H1 (cell line): ENCODE data around the gene BABAM2. TPM values are rescaled to one million over a fixed set of nuclear protein-coding genes. Genes with fewer than 3 reads are reported as not detected.

Experiments used
- CTCF ChIA-PET: fragments of 300-600 bp; sonication (Branson Sonifier 250); formaldehyde crosslinking; loops from one replicate; lab custom pipeline; 2021; ENCODE audit not compliant: partially characterized antibody; lab: Charles Lee
- POLR2A ChIA-PET: fragments of 300-600 bp; sonication (Branson Sonifier 250); formaldehyde crosslinking; loops from one replicate; lab custom pipeline; 2021; ENCODE audit warnings: inconsistent platforms; ENCODE audit not compliant: partially characterized antibody; lab: Charles Lee
- DNase-seq, 2 experiments: peaks; one replicate each; pipeline versions ENCODE4 v3.0.0 to v3.0.0-alpha.2; 2010 to 2022; ENCODE audit warnings: low spot score in 2 of 2, low read depth in 1 of 2, mixed read lengths in 1 of 2
- FAIRE-seq: peaks from 2 replicates; lab custom pipeline; 2011; peaks lifted over from hg19 to GRCh38; lab: Jason Lieb, UNC
- H2AFZ ChIP-seq: 2 replicates; pipeline ENCODE4 v1.8.1; 2012; ENCODE audit warnings: low read length, inconsistent platforms
- H2AK5ac ChIP-seq: 2 replicates; pipeline ENCODE4 v1.6.1; 2013; ENCODE audit warnings: low read depth, low read length
- H2BK120ac ChIP-seq: replicated peaks from 2 replicates; pipeline ENCODE3; 2013; ENCODE audit warnings: low read depth, low read length, inconsistent platforms
- H2BK12ac ChIP-seq: 2 replicates; pipeline ENCODE4 v1.6.1; 2013; ENCODE audit warnings: low read depth, low read length
- H2BK15ac ChIP-seq: 2 replicates; pipeline ENCODE4 v1.6.1; 2013; ENCODE audit warnings: low read length
- H2BK20ac ChIP-seq: 2 replicates; pipeline ENCODE4 v1.6.1; 2013; ENCODE audit warnings: low read length
- H2BK5ac ChIP-seq: 2 replicates; pipeline ENCODE4 v1.6.1; 2013; ENCODE audit warnings: low read depth, low read length
- H3K14ac ChIP-seq: 2 replicates; pipeline ENCODE4 v1.6.1; 2013; ENCODE audit warnings: inconsistent platforms; ENCODE audit not compliant: insufficient read length
- H3K18ac ChIP-seq: 2 replicates; pipeline ENCODE4 v1.6.1; 2013; ENCODE audit warnings: low read length; ENCODE audit errors: extremely low read depth
- H3K23ac ChIP-seq: 2 replicates; pipeline ENCODE4 v1.6.1; 2013; ENCODE audit warnings: inconsistent platforms; ENCODE audit not compliant: insufficient read length
- H3K23me2 ChIP-seq: 2 replicates; pipeline ENCODE4 v1.6.1; 2013; ENCODE audit warnings: low read depth, low read length
- H3K27ac ChIP-seq: 2 replicates; pipeline ENCODE4 v1.6.1; 2011; ENCODE audit warnings: low read depth, low read length, inconsistent platforms
- H3K27me3 ChIP-seq, 4 experiments: replicated peaks in 1 of 4; 1 replicate in 1 of 4; 2 replicates in 3 of 4; pipeline versions ENCODE4 v1.6.1 to v1.8.1; 2011 to 2013; ENCODE audit warnings: low read length in 3 of 4, mild to moderate bottlenecking in 3 of 4, inconsistent platforms in 2 of 4, mixed read lengths in 2 of 4, moderate library complexity in 1 of 4; ENCODE audit not compliant: control insufficient read depth in 3 of 4, insufficient read depth in 3 of 4; ENCODE audit errors: extremely low read depth in 1 of 4
- H3K36me3 ChIP-seq, 4 experiments: 2 replicates each; pipeline versions ENCODE4 v1.6.1 to v1.8.1; 2011 to 2013; ENCODE audit warnings: mild to moderate bottlenecking in 4 of 4, low read length in 3 of 4, moderate library complexity in 2 of 4, control low read depth in 1 of 4, inconsistent platforms in 1 of 4; ENCODE audit not compliant: insufficient read depth in 4 of 4, control insufficient read depth in 2 of 4
- H3K4ac ChIP-seq: replicated peaks from 2 replicates; pipeline ENCODE3; 2013; ENCODE audit warnings: low read length, low read depth, mixed read lengths, inconsistent platforms; ENCODE audit not compliant: insufficient read length
- H3K4me1 ChIP-seq, 4 experiments: replicated peaks in 1 of 4; 1 replicate in 1 of 4; 2 replicates in 3 of 4; pipeline versions ENCODE4 v1.6.1 to v1.8.1; 2011 to 2013; ENCODE audit warnings: low read length in 3 of 4, inconsistent platforms in 2 of 4, mixed read lengths in 1 of 4; ENCODE audit not compliant: insufficient read depth in 4 of 4, control insufficient read depth in 3 of 4
- H3K4me2 ChIP-seq, 2 experiments: 2 replicates each; pipeline versions ENCODE4 v1.6.1 to v1.8.1; 2011 to 2013; ENCODE audit warnings: low read depth in 2 of 2, low read length in 2 of 2, control low read depth in 1 of 2, inconsistent platforms in 1 of 2, mild to moderate bottlenecking in 1 of 2; ENCODE audit not compliant: insufficient read depth in 1 of 2
- H3K4me3 ChIP-seq, 4 experiments: fragments of 200-600, 300-600 bp in 1 of 4; sonication (generic), shearing (Covaris generic), sonication (Bioruptor Twin) in 1 of 4; 2 replicates each; pipeline versions ENCODE4 v1.5.1 to v1.8.1; 2011 to 2016; ENCODE audit warnings: low read length in 4 of 4, low read depth in 3 of 4, control low read depth in 2 of 4, inconsistent platforms in 2 of 4, mild to moderate bottlenecking in 2 of 4, mixed read lengths in 1 of 4, moderate library complexity in 1 of 4; ENCODE audit not compliant: insufficient read depth in 2 of 4; ENCODE audit errors: extremely low read depth in 1 of 4
- H3K56ac ChIP-seq: replicated peaks from 2 replicates; pipeline ENCODE3; 2013; ENCODE audit warnings: low read depth, mild to moderate bottlenecking, mixed read lengths, low read length, inconsistent platforms; ENCODE audit not compliant: insufficient read length
- H3K79me1 ChIP-seq: 2 replicates; pipeline ENCODE4 v1.6.1; 2013; ENCODE audit warnings: low read depth, low read length, control low read depth
- H3K79me2 ChIP-seq, 2 experiments: 2 replicates each; pipeline versions ENCODE4 v1.6.1 to v1.8.1; 2012 to 2013; ENCODE audit warnings: low read length in 2 of 2, mild to moderate bottlenecking in 2 of 2, inconsistent platforms in 1 of 2; ENCODE audit not compliant: insufficient read depth in 2 of 2, control insufficient read depth in 1 of 2
- H3K9ac ChIP-seq, 4 experiments: replicated peaks in 1 of 4; 1 replicate in 1 of 4; 2 replicates in 3 of 4; pipeline versions ENCODE4 v1.6.1 to v1.8.1; 2011 to 2013; ENCODE audit warnings: low read depth in 3 of 4, low read length in 3 of 4, control low read depth in 2 of 4, mild to moderate bottlenecking in 2 of 4, moderate library complexity in 2 of 4, inconsistent platforms in 1 of 4; ENCODE audit errors: extremely low read depth in 1 of 4
- H3K9me3 ChIP-seq, 2 experiments: 2 replicates each; pipeline versions ENCODE4 v1.6.1 to v1.8.1; 2012 to 2013; ENCODE audit warnings: mild to moderate bottlenecking in 2 of 2, moderate library complexity in 2 of 2, control low read depth in 1 of 2, inconsistent platforms in 1 of 2, low read depth in 1 of 2, low read length in 1 of 2, mixed read lengths in 1 of 2; ENCODE audit not compliant: insufficient read depth in 2 of 2
- H4K20me1 ChIP-seq, 2 experiments: replicated peaks in 1 of 2; 2 replicates each; pipeline versions ENCODE3 to v1.8.1; 2011 to 2013; ENCODE audit warnings: inconsistent platforms in 2 of 2, low read length in 2 of 2, mild to moderate bottlenecking in 1 of 2; ENCODE audit not compliant: insufficient read depth in 2 of 2, control insufficient read depth in 1 of 2
- H4K5ac ChIP-seq: 2 replicates; pipeline ENCODE4 v1.6.1; 2013; ENCODE audit warnings: low read length, low read depth, mixed read lengths, inconsistent platforms; ENCODE audit not compliant: insufficient read length
- H4K8ac ChIP-seq: 2 replicates; pipeline ENCODE4 v1.8.0; 2013; ENCODE audit warnings: mild to moderate bottlenecking, moderate library complexity, low read length, inconsistent platforms; ENCODE audit not compliant: insufficient read depth; ENCODE audit errors: extremely low read depth
- H4K91ac ChIP-seq: replicated peaks from 2 replicates; pipeline ENCODE3; 2013; ENCODE audit warnings: low read length, mixed read lengths, inconsistent platforms; ENCODE audit not compliant: insufficient read length
- ASH2L ChIP-seq: fragments of 200-600, 300-600 bp; sonication (generic); IDR thresholded peaks from one replicate; pipeline ENCODE4 v1.7.1; 2017; ENCODE audit warnings: low read length
- BCL11A ChIP-seq, 2 experiments: IDR thresholded peaks; one replicate each; pipeline ENCODE4 v1.6.1; 2011; ENCODE audit warnings: low read depth in 2 of 2, low read length in 2 of 2, mild to moderate bottlenecking in 2 of 2
- CBX8 ChIP-seq: fragments of 300-800, 300-1000 bp; sonication (generic); IDR thresholded peaks from 2 replicates; pipeline ENCODE4 v1.7.1; 2016; ENCODE audit warnings: low read depth, low read length, borderline replicate concordance
- FOSL1 ChIP-seq: IDR thresholded peaks from 2 replicates; pipeline ENCODE4 v1.6.1; 2011; ENCODE audit warnings: mild to moderate bottlenecking, low read depth, low read length, moderate library complexity; ENCODE audit not compliant: insufficient read depth
- KDM5A ChIP-seq: fragments of 200-600 bp; IDR thresholded peaks from 2 replicates; pipeline ENCODE4 v1.7.1; 2012; ENCODE audit warnings: mild to moderate bottlenecking, low read length, inconsistent platforms, mixed read lengths
- NRF1 ChIP-seq: IDR thresholded peaks from 2 replicates; pipeline ENCODE4 v1.6.1; 2011; ENCODE audit warnings: mild to moderate bottlenecking, low read depth, low read length, improper control_type of control experiment
- PHF8 ChIP-seq: fragments of 200-600 bp; sonication (generic); conservative IDR thresholded peaks from 2 replicates; pipeline ENCODE4 v1.7.1; 2012; ENCODE audit warnings: low read depth, mild to moderate bottlenecking, inconsistent platforms, low read length, moderate library complexity
- POLR2A ChIP-seq, 2 experiments: IDR thresholded peaks; 1 replicate in 1 of 2; 2 replicates in 1 of 2; pipeline ENCODE4 v1.6.1; 2011; ENCODE audit warnings: low read depth in 2 of 2, low read length in 2 of 2, mild to moderate bottlenecking in 2 of 2; ENCODE audit errors: control extremely low read depth in 1 of 2
- RFX5 ChIP-seq: IDR thresholded peaks from 2 replicates; pipeline ENCODE4 v1.6.1; 2011; ENCODE audit warnings: low read depth, low read length, improper control_type of control experiment, borderline replicate concordance
- RXRA ChIP-seq: IDR thresholded peaks from 2 replicates; pipeline ENCODE4 v1.6.1; 2011; ENCODE audit warnings: low read depth, mild to moderate bottlenecking, low read length, moderate library complexity; ENCODE audit not compliant: insufficient read depth
- SIX5 ChIP-seq: IDR thresholded peaks from 2 replicates; pipeline ENCODE4 v1.6.1; 2011; ENCODE audit warnings: mild to moderate bottlenecking, low read depth, low read length
- SUZ12 ChIP-seq: fragments of 200-600 bp; sonication (generic); IDR thresholded peaks from 2 replicates; pipeline ENCODE4 v1.6.1; 2012; ENCODE audit warnings: mild to moderate bottlenecking, inconsistent platforms, low read length, moderate library complexity, mixed read lengths
- TCF12 ChIP-seq: IDR thresholded peaks from 2 replicates; pipeline ENCODE4 v1.6.1; 2011; ENCODE audit warnings: low read depth, mild to moderate bottlenecking, low read length
- TEAD4 ChIP-seq: IDR thresholded peaks from 2 replicates; pipeline ENCODE4 v1.6.1; 2012; ENCODE audit warnings: low read depth, low read length, inconsistent platforms, mixed read lengths
- polyA plus RNA-seq, 7 experiments: library from polyadenylated mRNA; depleted of rRNA in 3 of 7; stranded (reverse) in 5 of 7; unstranded in 2 of 7; fragments of >200 nt in 5 of 7; fragments of 200-250 nt in 2 of 7; gene quantifications; 1 replicate in 5 of 7; 2 replicates in 1 of 7; 4 replicates in 1 of 7; pipeline versions ENCODE4 v1.2.1 to v1.2.3, GENCODE V29; 2011 to 2013; ENCODE audit warnings: missing spikeins in 2 of 7, mixed read lengths in 2 of 7
- total RNA-seq: library from RNA; stranded (reverse); fragmentation: NEBNext Ultra II Directional; extraction: Animal tissue kit (Norgen Biotek cat#: 25700); gene quantifications from 2 replicates; pipeline ENCODE4 v1.2.1, GENCODE V29; 2021

BABAM2 gene
- total and polyA plus RNA-seq, 2 of the 8 experiments (the other 6 are each of a cell fraction or from before 2014, with no cell fraction given): 15.8 to 20.9 TPM

- no peaks in the 10 kb centered on the region for H3K79me2 ChIP-seq
- DNase-seq (no peak), FAIRE-seq (no peak)
- H3K4me1 ChIP-seq: peaks cover 2 to 11% (median 6%) of the 10 kb centered on the region in 4 experiments; a peak in 5 of 7 replicates
- H3K36me3 ChIP-seq: no peaks in the 10 kb centered on the region
- H2AK5ac ChIP-seq: no peak overlapping the region
- H3K27me3 ChIP-seq: no peaks in the 10 kb centered on the region
- no peak overlapping the region for H2BK20ac ChIP-seq
- no peak overlapping the region for H3K9ac ChIP-seq
- H2BK12ac ChIP-seq: no peak overlapping the region
- CTCF ChIA-PET: no interaction called here
- H4K20me1 ChIP-seq: no peaks in the 10 kb centered on the region
- no peak overlapping the region for H3K4me3 ChIP-seq
- no peak overlapping the region for H2BK5ac ChIP-seq
- H2BK120ac ChIP-seq: no peak overlapping the region
- H3K14ac ChIP-seq: no peak overlapping the region
- no peak overlapping the region for H4K5ac ChIP-seq
- no peaks in the 10 kb centered on the region for H3K9me3 ChIP-seq
- H3K56ac ChIP-seq: no peak overlapping the region
- no peaks in the 10 kb centered on the region; the same call in 1 of the 2 replicates for H3K23me2 ChIP-seq
- 0 out of 2 replicates have a peak overlapping the region, but pooled peaks have one; percentile 24 for H3K18ac ChIP-seq
- TF ChIP-seq BCL11A (IDR thresholded peaks at IDR 0.05; ENCODE audit: low read depth in 2 of 2, low read length in 2 of 2) (no peak), RFX5 (no peak), ASH2L (no peak), TCF12 (no peak), POLR2A (IDR thresholded peaks at IDR 0.05; ENCODE audit: control extremely low read depth in 1 of 2, low read depth in 2 of 2, low read length in 2 of 2) (no peak), KDM5A (no peak), RXRA (no peak), SUZ12 (no peak), TEAD4 (no peak), PHF8 (no peak), NRF1 (no peak), FOSL1 (no peak), SIX5 (no peak), CBX8 (no peak)
- no peak overlapping the region for H4K91ac ChIP-seq
- no peak overlapping the region for H3K27ac ChIP-seq
- H2BK15ac ChIP-seq: no peak overlapping the region
- no peak overlapping the region for H4K8ac ChIP-seq
- H3K23ac ChIP-seq: no peak overlapping the region
- H3K4me2 ChIP-seq: no peak overlapping the region
- no peaks in the 10 kb centered on the region for H3K79me1 ChIP-seq
- H3K4ac ChIP-seq: no peak overlapping the region
- H2AFZ ChIP-seq: no peak overlapping the region
- POLR2A ChIA-PET: no interaction called here
These were observed 424.4 kb downstream of the BABAM2 start for GRCh38 chr2:28314968-28315367.
